ENCODE measurements around the gene GPRASP1.

DNA sequence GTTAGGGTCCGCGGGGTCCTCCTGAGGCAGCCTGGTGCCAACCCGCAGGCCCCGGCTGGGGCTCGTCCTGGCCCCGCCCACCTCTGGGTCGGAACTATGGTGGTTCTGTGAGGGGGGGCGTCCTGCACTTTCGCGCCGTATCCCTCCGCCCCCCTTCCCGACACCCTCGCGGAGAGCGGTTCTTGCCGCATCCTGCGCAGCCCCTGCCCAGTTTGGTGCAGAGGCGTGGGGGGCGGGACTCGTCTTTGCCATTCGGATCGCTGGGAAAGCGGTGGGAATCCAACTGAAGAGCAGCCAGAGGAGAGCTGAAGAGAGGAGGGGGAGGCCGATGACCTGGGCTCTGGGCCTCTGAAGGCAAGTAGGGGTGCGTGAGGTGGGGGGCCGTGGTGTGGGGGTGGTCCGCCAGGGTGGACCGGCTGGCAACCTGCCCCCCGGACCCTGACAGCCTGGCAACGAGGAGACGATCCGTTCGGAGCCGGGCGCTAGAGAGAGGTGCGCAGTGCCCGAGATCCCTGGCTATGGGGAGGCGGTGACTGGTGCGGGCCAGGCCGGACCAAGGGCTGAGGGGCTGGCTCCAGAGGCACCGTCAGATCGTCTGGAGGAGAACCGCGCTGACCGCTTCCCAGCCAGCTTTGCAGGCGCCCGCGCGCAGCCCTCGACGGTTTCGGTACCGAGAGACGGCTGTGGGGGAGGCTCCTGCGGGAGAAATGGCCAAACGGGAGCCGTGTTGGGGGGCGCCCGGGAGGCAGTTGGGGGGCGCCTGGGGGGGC, at the start of gene GPRASP1:
- TF ChIP-seq, protein P1, sequence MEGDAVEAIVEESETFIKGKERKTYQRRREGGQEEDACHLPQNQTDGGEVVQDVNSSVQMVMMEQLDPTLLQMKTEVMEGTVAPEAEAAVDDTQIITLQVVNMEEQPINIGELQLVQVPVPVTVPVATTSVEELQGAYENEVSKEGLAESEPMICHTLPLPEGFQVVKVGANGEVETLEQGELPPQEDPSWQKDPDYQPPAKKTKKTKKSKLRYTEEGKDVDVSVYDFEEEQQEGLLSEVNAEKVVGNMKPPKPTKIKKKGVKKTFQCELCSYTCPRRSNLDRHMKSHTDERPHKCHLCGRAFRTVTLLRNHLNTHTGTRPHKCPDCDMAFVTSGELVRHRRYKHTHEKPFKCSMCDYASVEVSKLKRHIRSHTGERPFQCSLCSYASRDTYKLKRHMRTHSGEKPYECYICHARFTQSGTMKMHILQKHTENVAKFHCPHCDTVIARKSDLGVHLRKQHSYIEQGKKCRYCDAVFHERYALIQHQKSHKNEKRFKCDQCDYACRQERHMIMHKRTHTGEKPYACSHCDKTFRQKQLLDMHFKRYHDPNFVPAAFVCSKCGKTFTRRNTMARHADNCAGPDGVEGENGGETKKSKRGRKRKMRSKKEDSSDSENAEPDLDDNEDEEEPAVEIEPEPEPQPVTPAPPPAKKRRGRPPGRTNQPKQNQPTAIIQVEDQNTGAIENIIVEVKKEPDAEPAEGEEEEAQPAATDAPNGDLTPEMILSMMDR (IDR thresholded peaks at IDR 0.05; ENCODE audit: poor library complexity) = no peak
- TF ChIP-seq EZH2 (IDR thresholded peaks at IDR 0.05; ENCODE audit: borderline replicate concordance) (no peak), EZH2phosphoT487 (IDR thresholded peaks at IDR 0.05; ENCODE audit: low read depth, severe bottlenecking, unreplicated experiment) (no peak)

Measured in hepatocyte (in vitro differentiated cells).